ENCODE data around the gene EVL. TPM values are rescaled to one million over a fixed set of nuclear protein-coding genes. Genes with fewer than 3 reads are reported as not detected.
"Not testable (repeated sequence)": the region's sequence is repeated elsewhere in the genome, so short reads cannot be mapped to it uniquely, and the experiment has no call there.

The EVL gene
- polyA plus RNA-seq, 2 of the 4 experiments (the other 2 are of a cell fraction), result 14.8 to 32.9 TPM

GRCh38 chr14:100028990-100029677 is 36.1 kb upstream of the EVL start:
- H3K4me1 ChIP-seq, result peaks cover 68% of the 10 kb centered on the region
- H3K9me3 ChIP-seq, result no peaks in the 10 kb centered on the region
- DNase-seq (ENCODE audit: low read depth in 1 of 2, low spot score in 1 of 2), result peak; percentile 35 to 36
- 52% methylated on average over 3 of the region's 3 CpGs for WGBS (ENCODE audit: missing lambda C conversion rate)
- peak; percentile 45; the same call in 1 of the 2 replicates for TF ChIP-seq GATA3 (IDR thresholded peaks at IDR 0.05; ENCODE audit: borderline replicate concordance)
- TF ChIP-seq HES2 (IDR thresholded peaks at IDR 0.05), result no peak
- TF ChIP-seq CEBPB (IDR thresholded peaks at IDR 0.05), result 0 out of 4 replicates have a peak, but pooled peaks of 1 of the 2 experiments have one; percentile 25
- H3K4me3 ChIP-seq, result no peak overlapping the region; the same call in 2 of the 3 replicates
- ChIA-PET POLR2A (no interaction called here), CTCF (interaction anchor here (1.1 to 7.9 kb wide), 5 partner anchors 11 to 218 kb away, joined by 3 to 47 read pairs (median 7); no protein-coding TSS in a partner anchor)
- FAIRE-seq, result no peak
- peak overlapping the region; percentile 95 to 96 for H3K27ac ChIP-seq
- peak; percentile 27 to 39; a peak in 3 of 6 replicates for ATAC-seq
- peak overlapping the region; percentile 89 for H3K4me2 ChIP-seq

GRCh38 chr14:100030006-100030405 is 35.2 kb upstream of the EVL start:
- Histone ChIP-seq H3K4me2 (peak overlapping the region; percentile 89), H3K27ac (peak overlapping the region; percentile 95 to 96), H3K4me1 (peaks cover 69% of the 10 kb centered on the region)
- DNase-seq (ENCODE audit: low read depth in 1 of 2, low spot score in 1 of 2); FAIRE-seq; H3K9me3 ChIP-seq; ATAC-seq; H3K4me3 ChIP-seq: not testable (repeated sequence)
- ChIA-PET CTCF (interaction anchor here (0.9 to 7.9 kb wide), 9 partner anchors 9 to 217 kb away, joined by 3 to 47 read pairs (median 4); no protein-coding TSS in a partner anchor), POLR2A (interaction anchor here (1.4 to 1.6 kb wide), 2 partner anchors 11 to 13 kb away, joined by 3 to 7 read pairs; no protein-coding TSS in a partner anchor)
- 88% methylated on average over 13 of the region's 13 CpGs for WGBS (ENCODE audit: missing lambda C conversion rate)

GRCh38 chr14:100030452-100031153 is 34.6 kb upstream of the EVL start:
- peak overlapping the region; percentile 15; the same call in 1 of the 3 replicates for H3K4me3 ChIP-seq
- H3K9me3 ChIP-seq, result no peaks in the 10 kb centered on the region
- peak overlapping the region; percentile 89 for H3K4me2 ChIP-seq
- H3K27ac ChIP-seq, result peak overlapping the region; percentile 95 to 96
- 37% methylated on average over 7 of the region's 7 CpGs for WGBS (ENCODE audit: missing lambda C conversion rate)
- peaks cover 63% of the 10 kb centered on the region for H3K4me1 ChIP-seq
- TF ChIP-seq EHF (CRISPR knock-in tag; IDR thresholded peaks at IDR 0.05) (no peak), FOSL2 (IDR thresholded peaks at IDR 0.05) (no peak), FOSL2 (CRISPR knock-in tag; IDR thresholded peaks at IDR 0.05) (no peak), FOSB (CRISPR knock-in tag; IDR thresholded peaks at IDR 0.05) (no peak), POLR2AphosphoS2 (conservative IDR thresholded peaks at IDR 0.05; ENCODE audit: low read length) (no peak), HEYL (CRISPR knock-in tag; IDR thresholded peaks at IDR 0.05) (no peak), KDM1A (IDR thresholded peaks at IDR 0.05; ENCODE audit: low read depth) (no peak)
- peak; percentile 13 for FAIRE-seq
- ChIA-PET POLR2A (interaction anchor here (1.4 to 1.6 kb wide), 3 partner anchors 12 to 120 kb away, joined by 3 to 7 read pairs (median 5); no protein-coding TSS in a partner anchor), CTCF (interaction anchor here (0.5 to 7.9 kb wide), 17 partner anchors 9 to 216 kb away, joined by 3 to 47 read pairs (median 4); no protein-coding TSS in a partner anchor)
- ATAC-seq, result peak; percentile 25 to 27; a peak in 4 of 6 replicates
- peak; percentile 25 to 37 for DNase-seq (ENCODE audit: low read depth in 1 of 2, low spot score in 1 of 2)

- WGBS (ENCODE audit: missing lambda C conversion rate), result under 1% methylated on average over 7 of the region's 7 CpGs
- no peaks in the 10 kb centered on the region for H3K9me3 ChIP-seq
- DNase-seq (ENCODE audit: low read depth in 1 of 2, low spot score in 1 of 2) (peak; percentile 91 to 96), FAIRE-seq (peak; percentile 99), ATAC-seq (peak; percentile 91 to 93)
- ChIA-PET CTCF (interaction anchor here (0.6 to 7.9 kb wide), 15 partner anchors 8 to 215 kb away, joined by 3 to 47 read pairs (median 4); no protein-coding TSS in a partner anchor), POLR2A (interaction anchor here (1.0 to 1.4 kb wide), 3 partner anchors 15 to 121 kb away, joined by 3 to 5 read pairs (median 3); no protein-coding TSS in a partner anchor)
- H3K4me3 ChIP-seq, result peak overlapping the region; percentile 41
- H3K4me2 ChIP-seq, result peak overlapping the region; percentile 89
- H3K27ac ChIP-seq, result peak overlapping the region; percentile 95 to 96
- H3K4me1 ChIP-seq, result peaks cover 61% of the 10 kb centered on the region
- TF ChIP-seq KDM1A (IDR thresholded peaks at IDR 0.05; ENCODE audit: low read depth) (no peak), GATA3 (IDR thresholded peaks at IDR 0.05; ENCODE audit: borderline replicate concordance) (peak; percentile 89), HES2 (IDR thresholded peaks at IDR 0.05) (peak; percentile 55), JUNB (IDR thresholded peaks at IDR 0.05) (peak; percentile 97), EP300 (IDR thresholded peaks at IDR 0.05) (peak; percentile 35 to 78; a peak in 3 of 5 replicates), MAX (IDR thresholded peaks at IDR 0.05) (peak; percentile 77), NR3C1 (IDR thresholded peaks at IDR 0.05) (no peak), SREBF2 (IDR thresholded peaks at IDR 0.05) (no peak), CTCF (IDR thresholded peaks at IDR 0.05) (peak; percentile 57), CEBPB (IDR thresholded peaks at IDR 0.05) (peak; percentile 85 to 98), JUN (IDR thresholded peaks at IDR 0.05) (peak; percentile 89 to 92), PBX3 (IDR thresholded peaks at IDR 0.05) (peak; percentile 47; the same call in 1 of the 2 replicates), SMC3 (IDR thresholded peaks at IDR 0.05) (peak; percentile 32; the same call in 1 of the 3 replicates), MYC (IDR thresholded peaks at IDR 0.05; ENCODE audit: borderline replicate concordance, low read length) (peak; percentile 19; the same call in 1 of the 2 replicates), ATOH8 (CRISPR knock-in tag; IDR thresholded peaks at IDR 0.05; ENCODE audit: low read depth) (no peak)
Observed at GRCh38 chr14:100031506-100032281, 33.5 kb upstream of the EVL start.
